Pancreas (tissue), 10 donors: ENCODE data around the gene TSNAX. TPM values are rescaled to one million over a fixed set of nuclear protein-coding genes. Genes with fewer than 3 reads are reported as not detected.

Source experiments
- ATAC-seq, 4 donors: fragments of 200-7000 bp; cut with Tn5 transposase; one replicate each; pipeline versions ENCODE4 v1.8.0 to v1.9.1; 2020; ENCODE audit warnings: mild to moderate bottlenecking in 4 of 4, moderate library complexity in 4 of 4
- DNase-seq, 6 donors: peaks; one replicate each; pipeline ENCODE4 v3.0.0-alpha.2; 2020
- FAIRE-seq: peaks from 2 replicates; lab custom pipeline; 2012; peaks lifted over from hg19 to GRCh38; lab: Jason Lieb, UNC
- H3K27ac ChIP-seq, 4 donors: fragments of 200-600 bp; sonication (generic); 1 replicate in 3 of 4; 2 replicates in 1 of 4; pipeline versions ENCODE4 v1.5.0 to v1.8.0; 2020
- H3K27me3 ChIP-seq, 4 donors: fragments of 200-600 bp; one replicate each; pipeline ENCODE4 v1.8.0; 2021
- H3K36me3 ChIP-seq, 3 donors: fragments of 200-600 bp; sonication (generic) in 1 of 3; one replicate each; pipeline versions ENCODE4 v1.5.0 to v1.8.0; 2020 to 2021
- H3K4me1 ChIP-seq, 3 donors: fragments of 200-600 bp; one replicate each; pipeline ENCODE4 v1.8.0; 2021
- H3K4me3 ChIP-seq, 4 donors: fragments of 200-600 bp; sonication (generic) in 2 of 4; one replicate each; pipeline versions ENCODE4 v1.5.0 to v1.8.0; 2020 to 2021
- H3K9me3 ChIP-seq, 4 donors: fragments of 200-600 bp; one replicate each; pipeline ENCODE4 v1.8.0; 2021
- WGBS, 2 donors: extraction: QIAGEN DNeasy Blood & Tissue Kit; methylation state at CpG; one replicate each; pipeline ENCODE4 v1.1.7; 2013; 5-methylcytosine and 5-hydroxymethylcytosine counted together
- intact Hi-C, 3 donors: fragments of 100-400 bp; cut with DNase I; formaldehyde crosslinking; loops; one replicate each; pipeline versions ENCODE4 v1.11.1 to v1.14.2; 2022
- polyA plus RNA-seq, 2 donors: library from polyadenylated mRNA; stranded (reverse); fragments of 200-250 nt; gene quantifications; one replicate each; pipeline ENCODE4 v1.2.3, GENCODE V29; 2013
- total RNA-seq, 6 donors: library from RNA; stranded (reverse); fragmentation: NEBNext Ultra II Directional in 4 of 6; extraction: Animal tissue kit (Norgen Biotek cat#: 25700) in 4 of 6; gene quantifications; one replicate each; pipeline versions ENCODE4 v1.2.1 to v1.2.4, GENCODE V29; 2021 to 2023
- TF ChIP-seq, protein P1 (sequence below), 4 donors: fragments of 200-600 bp; sonication (generic) in 3 of 4; IDR thresholded peaks; one replicate each; pipeline versions ENCODE4 v1.5.0 to v1.8.0; 2021; ENCODE audit warnings: antibody characterized with exemption in 4 of 4
- donor health status: healthy with polysubstance abuse.
- donor health status: DM: no; HTN: no; CAD: no; lungs with moderate emphysema.
- donor health status: DM: no; HTN: no; CAD: no.
- donor health status: control.
- donor health status: control.
- donor health status: Bipolar disorder and iron deficiency.
- donor health status: DM: yes; HTN: yes; CAD: no.
- donor health status: DM: no; HTN: no; CAD: no.
- donor health status: DM: no; HTN: no; CAD: no.
- donor health status: DM: yes; HTN: yes; CAD: no.

TSNAX gene
- total and polyA plus RNA-seq, 8 donors = 5.1 to 18.2 (median 14.7) TPM

- intact Hi-C loops = no loop called here
- Histone ChIP-seq H3K36me3 (no peaks in the 10 kb centered on the region), H3K27ac (no peak overlapping the region), H3K4me3 (no peak overlapping the region), H3K9me3 (no peaks in the 10 kb centered on the region), H3K4me1 (peaks cover 0 to 8% (median 0%) of the 10 kb centered on the region in 3 donors), H3K27me3 (no peaks in the 10 kb centered on the region)
- FAIRE-seq = no peak
- no peak for DNase-seq
- TF ChIP-seq, protein P1, sequence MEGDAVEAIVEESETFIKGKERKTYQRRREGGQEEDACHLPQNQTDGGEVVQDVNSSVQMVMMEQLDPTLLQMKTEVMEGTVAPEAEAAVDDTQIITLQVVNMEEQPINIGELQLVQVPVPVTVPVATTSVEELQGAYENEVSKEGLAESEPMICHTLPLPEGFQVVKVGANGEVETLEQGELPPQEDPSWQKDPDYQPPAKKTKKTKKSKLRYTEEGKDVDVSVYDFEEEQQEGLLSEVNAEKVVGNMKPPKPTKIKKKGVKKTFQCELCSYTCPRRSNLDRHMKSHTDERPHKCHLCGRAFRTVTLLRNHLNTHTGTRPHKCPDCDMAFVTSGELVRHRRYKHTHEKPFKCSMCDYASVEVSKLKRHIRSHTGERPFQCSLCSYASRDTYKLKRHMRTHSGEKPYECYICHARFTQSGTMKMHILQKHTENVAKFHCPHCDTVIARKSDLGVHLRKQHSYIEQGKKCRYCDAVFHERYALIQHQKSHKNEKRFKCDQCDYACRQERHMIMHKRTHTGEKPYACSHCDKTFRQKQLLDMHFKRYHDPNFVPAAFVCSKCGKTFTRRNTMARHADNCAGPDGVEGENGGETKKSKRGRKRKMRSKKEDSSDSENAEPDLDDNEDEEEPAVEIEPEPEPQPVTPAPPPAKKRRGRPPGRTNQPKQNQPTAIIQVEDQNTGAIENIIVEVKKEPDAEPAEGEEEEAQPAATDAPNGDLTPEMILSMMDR (IDR thresholded peaks at IDR 0.05) = no peak
- ATAC-seq = no peak
- 50 to 56% methylated on average over 8 of the region's 8 CpGs for WGBS, 2 donors
Measured at GRCh38 chr1:231605149-231606100, 77.0 kb downstream of the TSNAX start.

GRCh38 chr1:231606712-231607111 is 78.2 kb downstream of the TSNAX start:
- DNase-seq (no peak), FAIRE-seq (no peak)
- WGBS, 2 donors = 53 to 56% methylated on average over 4 of the region's 4 CpGs

GRCh38 chr1:231610388-231610787 is 81.9 kb downstream of the TSNAX start:
- 88 to 92% methylated on average over 2 of the region's 2 CpGs for WGBS, 2 donors
- H3K27ac ChIP-seq = no peak overlapping the region
- H3K27me3 ChIP-seq = no peaks in the 10 kb centered on the region
- TF ChIP-seq, protein P1 (IDR thresholded peaks at IDR 0.05) = no peak
- DNase-seq (no peak), FAIRE-seq (no peak), ATAC-seq (peak in 2 of 4 donors; percentile 44 to 61)
- H3K4me3 ChIP-seq = no peak overlapping the region
- intact Hi-C loops = no loop called here
- no peaks in the 10 kb centered on the region for H3K4me1 ChIP-seq
- no peaks in the 10 kb centered on the region for H3K36me3 ChIP-seq
- no peaks in the 10 kb centered on the region for H3K9me3 ChIP-seq

More at GRCh38 chr1:231606712-231607111, 78.2 kb downstream of the TSNAX start:
- Histone ChIP-seq H3K4me3 (no peak overlapping the region), H3K27ac (no peak overlapping the region), H3K9me3 (no peaks in the 10 kb centered on the region), H3K27me3 (no peaks in the 10 kb centered on the region), H3K36me3 (no peaks in the 10 kb centered on the region), H3K4me1 (peaks cover 0 to 8% (median 0%) of the 10 kb centered on the region in 3 donors)
- peak in 1 of 4 donors; percentile 68 for ATAC-seq
- intact Hi-C loops = no loop called here
- TF ChIP-seq, protein P1 (IDR thresholded peaks at IDR 0.05) = no peak

GRCh38 chr1:231611111-231611510 is 82.6 kb downstream of the TSNAX start:
- H3K9me3 ChIP-seq = no peaks in the 10 kb centered on the region
- ATAC-seq (no peak), DNase-seq (no peak), FAIRE-seq (no peak)
- no peaks in the 10 kb centered on the region for H3K36me3 ChIP-seq
- intact Hi-C loops = no loop called here
- no peak overlapping the region for H3K27ac ChIP-seq
- H3K27me3 ChIP-seq = no peaks in the 10 kb centered on the region
- no peaks in the 10 kb centered on the region for H3K4me1 ChIP-seq
- 57 to 66% methylated on average over 5 of the region's 5 CpGs for WGBS, 2 donors
- TF ChIP-seq, protein P1 (IDR thresholded peaks at IDR 0.05) = no peak
- no peak overlapping the region for H3K4me3 ChIP-seq

DNA sequence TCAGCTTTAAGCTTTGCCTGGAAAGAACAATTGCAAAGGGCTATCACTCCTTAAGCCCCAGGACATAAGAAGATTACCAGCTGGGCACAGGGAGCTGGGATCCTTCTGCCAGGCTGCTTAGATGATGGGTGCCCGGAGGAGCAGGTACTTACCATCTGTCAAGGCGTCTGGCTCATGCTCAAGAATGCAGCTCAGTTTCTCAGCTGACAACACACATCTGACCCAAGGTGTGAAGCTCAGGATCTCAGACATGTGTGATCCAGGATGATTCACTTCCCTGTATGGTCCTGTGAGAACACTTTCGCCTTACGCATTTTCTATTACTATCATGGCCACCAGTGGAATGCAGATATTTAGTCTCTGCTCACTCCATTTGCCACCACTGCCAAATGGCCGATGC is 83.4 kb downstream of the TSNAX start:
- Histone ChIP-seq H3K4me3 (no peak overlapping the region), H3K36me3 (no peaks in the 10 kb centered on the region), H3K4me1 (no peaks in the 10 kb centered on the region), H3K9me3 (no peaks in the 10 kb centered on the region), H3K27ac (no peak overlapping the region), H3K27me3 (no peaks in the 10 kb centered on the region)
- intact Hi-C loops = no loop called here
- FAIRE-seq (no peak), DNase-seq (no peak), ATAC-seq (no peak)
- TF ChIP-seq, protein P1 (IDR thresholded peaks at IDR 0.05) = no peak
- WGBS, 2 donors = 86 to 92% methylated on average over 5 of the region's 5 CpGs
